Bronchial epithelial cell (primary cell): Measurements from ENCODE around the gene LSM4. TPM values are rescaled to one million over a fixed set of nuclear protein-coding genes. Genes with fewer than 3 reads are reported as not detected.
A peak's percentile ranks its signal among the peaks of the same experiment; 100 is the strongest.

Experiments used
- DNase-seq: peaks from one replicate; pipeline ENCODE4 v3.0.0-alpha.2; 2010; ENCODE audit warnings: low read depth
- FAIRE-seq: peaks from 2 replicates; lab custom pipeline; 2011; peaks lifted over from hg19 to GRCh38; lab: Jason Lieb, UNC
- H3K27me3 ChIP-seq: 2 replicates; pipeline ENCODE4 v1.5.1; 2011; ENCODE audit warnings: low read length; ENCODE audit not compliant: control insufficient read depth, insufficient read depth
- H3K36me3 ChIP-seq: 2 replicates; pipeline ENCODE4 v1.5.1; 2011; ENCODE audit warnings: low read length; ENCODE audit not compliant: control insufficient read depth, insufficient read depth
- H3K4me3 ChIP-seq: 2 replicates; pipeline ENCODE4 v1.5.1; 2011; ENCODE audit warnings: mild to moderate bottlenecking, low read depth, low read length, control low read depth
- CTCF ChIP-seq: IDR thresholded peaks from 2 replicates; pipeline ENCODE4 v1.5.1; 2011; ENCODE audit warnings: mild to moderate bottlenecking, moderate library complexity, low read length, control low read depth, inconsistent platforms; ENCODE audit not compliant: insufficient read depth, severe bottlenecking
- total RNA-seq: library from RNA; depleted of rRNA; stranded (reverse); fragments of >200 nt; gene quantifications from 2 replicates; pipeline ENCODE4 v1.2.1, GENCODE V29; 2014

Gene LSM4
- total RNA-seq, 1 donor from 2014 or later, result 208 TPM

DNA sequence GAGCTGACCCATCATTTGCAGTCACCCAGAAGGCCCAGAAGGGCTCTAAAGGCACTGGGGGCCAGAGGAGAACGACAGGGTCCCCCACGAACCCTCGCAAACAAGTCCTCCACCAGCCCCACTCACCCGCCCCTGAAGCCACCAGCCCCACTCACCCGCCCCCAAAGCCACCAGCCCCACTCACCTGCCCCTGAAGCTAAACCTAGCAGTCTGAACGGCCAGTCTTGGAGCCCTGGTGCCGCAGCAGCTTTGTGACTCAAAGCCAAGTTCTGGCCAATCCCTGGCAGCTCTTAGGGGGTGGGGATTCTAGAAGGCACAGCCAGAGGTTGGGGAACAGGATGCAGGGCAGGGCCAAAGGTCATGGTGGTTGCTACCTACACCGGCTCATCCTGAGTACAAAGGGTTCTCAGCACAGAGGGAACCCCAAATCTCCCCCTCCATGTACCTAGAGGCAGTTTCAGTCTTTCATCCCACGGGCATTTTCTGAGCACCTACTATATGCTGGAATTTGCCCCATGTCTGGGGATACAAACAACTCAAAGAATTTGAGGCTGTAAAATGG, 48.6 kb downstream of the LSM4 start, which contains the start of gene IQCN:
IQCN (minus strand) TSS at position 234 of the 562 bp plus-strand sequence. CDS start 4,974 bp downstream, outside the sequence.
- Histone ChIP-seq H3K36me3 (peaks cover 8% of the 10 kb centered on the region), H3K27me3 (no peaks in the 10 kb centered on the region), H3K4me3 (no peak within 1 kb of the TSS)
- FAIRE-seq (no peak), DNase-seq (peak; percentile 48)
- TF ChIP-seq CTCF, result no peak

GRCh38 chr19:18273561-18274218, 49.2 kb downstream of the LSM4 start:
- H3K27me3 ChIP-seq, result no peaks in the 10 kb centered on the region
- no peak for FAIRE-seq
- no peak for TF ChIP-seq CTCF
- H3K36me3 ChIP-seq, result peaks cover 4% of the 10 kb centered on the region
- no peak for DNase-seq
- H3K4me3 ChIP-seq, result no peak overlapping the region

- Histone ChIP-seq H3K36me3 (no peaks in the 10 kb centered on the region), H3K27me3 (no peaks in the 10 kb centered on the region), H3K4me3 (no peak overlapping the region)
- DNase-seq, result no peak
- FAIRE-seq, result no peak
- TF ChIP-seq CTCF, result no peak
Observed at GRCh38 chr19:18271433-18271841, 51.4 kb downstream of the LSM4 start.

DNA sequence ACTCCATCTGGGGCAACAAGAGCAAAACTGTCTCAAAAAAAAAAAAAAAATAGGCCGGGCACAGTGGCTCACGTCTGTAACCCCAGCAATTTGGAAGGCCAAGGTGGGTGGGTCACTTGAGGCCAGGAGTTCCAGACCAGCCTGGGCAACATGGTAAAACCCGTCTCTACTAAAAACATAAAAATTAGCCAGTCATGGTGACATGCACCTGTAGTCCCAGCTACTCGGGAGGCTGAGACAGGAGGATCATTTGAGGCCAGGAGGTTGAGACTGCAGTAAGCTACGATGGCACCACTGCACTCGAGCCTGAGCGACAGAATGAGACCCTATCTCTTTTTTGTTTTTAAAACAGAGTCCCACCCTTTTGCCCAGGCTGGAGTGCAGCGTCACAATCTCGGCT, 52.5 kb downstream of the LSM4 start:
- no peak for DNase-seq
- no peaks in the 10 kb centered on the region for H3K36me3 ChIP-seq
- no peak overlapping the region for H3K4me3 ChIP-seq
- H3K27me3 ChIP-seq, result no peaks in the 10 kb centered on the region
- FAIRE-seq, result no peak
- TF ChIP-seq CTCF, result no peak

GRCh38 chr19:18269070-18269723, 53.7 kb downstream of the LSM4 start:
- Histone ChIP-seq H3K4me3 (no peak overlapping the region), H3K27me3 (no peaks in the 10 kb centered on the region), H3K36me3 (no peaks in the 10 kb centered on the region)
- DNase-seq (no peak), FAIRE-seq (peak; percentile 68)
- no peak for TF ChIP-seq CTCF
